ENCODE results near the gene MRPL20. TPM values are rescaled to one million over a fixed set of nuclear protein-coding genes. Genes with fewer than 3 reads are reported as not detected.
"Not testable (repeated sequence)": the region's sequence is repeated elsewhere in the genome, so short reads cannot be mapped to it uniquely, and the experiment has no call there.

Gene MRPL20
- total RNA-seq, 1 donor from 2014 or later: 75.6 TPM

DNA sequence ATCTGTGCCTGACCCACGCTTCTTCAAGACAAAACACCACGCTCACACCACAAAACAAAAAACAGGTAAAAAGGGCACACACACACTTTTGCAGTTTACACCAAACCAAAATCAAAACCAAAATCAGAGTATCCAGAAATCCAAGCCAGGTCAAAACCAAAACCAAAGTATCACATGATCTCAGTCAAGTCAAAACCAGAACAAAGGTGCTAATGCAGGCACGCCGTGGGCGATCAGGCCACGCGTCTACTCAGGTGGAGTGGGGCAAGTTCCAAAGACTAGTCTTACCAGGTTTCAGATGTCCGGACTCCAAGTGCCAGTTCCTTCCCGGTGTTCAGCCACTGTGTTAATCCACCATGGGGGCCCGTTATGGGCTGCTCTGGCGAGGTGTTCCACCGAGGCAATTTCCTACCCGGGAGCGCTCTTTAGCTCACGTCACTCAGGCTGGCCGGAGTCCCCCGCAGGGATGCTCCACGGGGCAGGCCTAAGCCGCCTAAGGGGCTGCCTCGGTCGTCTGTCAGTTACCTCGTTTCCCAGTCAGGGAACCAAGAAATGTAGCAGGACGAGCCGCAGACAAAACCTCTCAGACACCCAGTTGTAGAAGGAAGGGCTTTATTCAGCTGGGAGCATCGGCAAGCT, 10.9 kb upstream of the MRPL20 start:
- not testable (repeated sequence) for DNase-seq (ENCODE audit: low spot score); ATAC-seq

DNA sequence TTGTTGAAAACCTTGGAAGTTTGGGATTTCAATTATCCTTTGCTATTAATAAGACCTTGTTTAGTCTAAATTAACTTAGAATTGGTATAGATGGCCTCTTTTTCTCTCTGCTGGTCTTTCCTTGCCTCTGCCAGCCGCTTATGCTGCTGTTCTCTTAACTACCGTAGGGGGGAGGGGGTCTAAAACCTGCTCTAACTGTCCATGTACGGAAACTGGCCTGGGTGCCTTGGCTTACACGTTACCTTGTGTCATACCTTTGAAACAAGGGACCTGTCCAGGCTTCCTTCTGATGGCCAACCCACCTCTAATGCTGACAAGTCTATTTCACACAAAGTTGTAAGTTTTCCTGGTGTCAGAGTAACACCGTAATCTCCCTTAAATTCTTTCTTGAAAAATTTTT, 10.3 kb upstream of the MRPL20 start:
- ATAC-seq; intact Hi-C loops (cut with DNase I); DNase-seq (ENCODE audit: low spot score): not testable (repeated sequence)

More for the DNA sequence above, 10.9 kb upstream of the MRPL20 start:
- intact Hi-C loops (cut with DNase I): not testable (repeated sequence)

DNA sequence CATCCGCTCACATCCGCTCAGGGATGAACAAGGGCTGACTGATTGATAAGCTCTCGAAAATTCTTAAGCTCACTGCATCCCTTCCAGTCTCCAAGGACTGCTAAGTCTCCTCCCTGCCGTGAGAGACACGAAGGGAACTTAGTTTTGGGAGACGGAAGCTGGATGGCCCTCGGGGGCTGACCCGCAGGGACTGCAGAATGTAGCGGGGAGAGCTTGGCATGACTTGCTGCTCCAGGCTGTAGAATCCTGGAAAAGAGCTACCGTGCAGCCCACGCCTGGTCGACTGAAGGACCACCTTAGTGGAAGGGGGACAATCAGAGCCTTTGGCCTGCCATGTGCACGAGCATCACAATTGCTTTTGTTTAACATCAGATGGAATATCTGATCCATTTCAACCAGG, 8.7 kb upstream of the MRPL20 start:
- intact Hi-C loops (cut with DNase I): no loop called here

DNA sequence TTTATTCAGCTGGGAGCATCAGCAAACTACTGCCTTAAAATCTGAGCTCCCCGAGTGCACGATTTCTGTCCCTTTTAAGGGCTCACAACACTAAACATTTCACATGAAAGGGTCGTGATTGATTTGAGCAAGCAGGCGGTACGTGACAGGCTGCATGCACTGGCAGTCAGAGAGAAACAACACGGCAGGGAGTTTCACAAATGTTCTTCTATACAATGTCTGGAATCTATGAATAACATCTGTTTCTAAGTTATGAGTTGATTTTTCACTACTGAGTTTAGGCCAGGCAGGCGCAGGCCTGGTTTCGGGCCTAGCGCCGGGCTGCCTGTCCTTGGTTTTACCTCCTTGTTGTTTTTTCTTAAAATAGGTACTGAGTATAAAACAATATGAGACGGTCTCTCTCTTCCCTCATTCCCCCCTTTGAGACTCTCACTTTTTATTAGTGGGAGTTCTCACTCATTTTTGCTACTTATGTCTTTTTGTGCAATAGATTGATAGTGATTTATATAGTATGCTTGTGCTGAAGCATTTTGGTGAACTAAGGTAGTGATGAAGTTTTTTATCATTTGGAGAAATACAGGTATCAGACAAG, 5.3 kb upstream of the MRPL20 start:
- intact Hi-C loops (cut with DNase I); ATAC-seq; DNase-seq (ENCODE audit: low spot score): not testable (repeated sequence)

More for the DNA sequence above, 8.7 kb upstream of the MRPL20 start:
- no peak for ATAC-seq
- no peak for DNase-seq (ENCODE audit: low spot score)

DNA sequence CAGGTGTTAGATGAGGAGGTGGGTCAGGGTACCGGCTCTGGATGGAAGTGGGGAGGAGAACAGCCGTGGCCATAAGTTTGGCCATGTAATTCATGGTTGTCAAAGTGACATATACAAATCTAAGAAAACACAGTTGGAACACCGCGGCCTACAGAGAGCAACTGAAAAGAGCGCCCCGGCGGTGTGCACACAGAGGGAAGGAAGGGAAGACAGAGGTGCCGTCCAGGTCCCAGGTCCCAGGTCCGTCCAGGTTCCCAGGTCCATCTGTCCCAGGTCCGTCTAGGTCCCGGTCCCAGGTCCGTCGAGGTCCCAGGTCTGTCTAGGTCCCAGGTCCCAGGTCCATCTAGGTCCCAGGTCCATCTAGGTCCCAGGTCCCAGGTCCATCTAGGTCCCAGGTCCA, 4.5 kb upstream of the MRPL20 start:
- DNase-seq (ENCODE audit: low spot score): no peak
- no peak for ATAC-seq
- intact Hi-C loops (cut with DNase I): no loop called here

DNA sequence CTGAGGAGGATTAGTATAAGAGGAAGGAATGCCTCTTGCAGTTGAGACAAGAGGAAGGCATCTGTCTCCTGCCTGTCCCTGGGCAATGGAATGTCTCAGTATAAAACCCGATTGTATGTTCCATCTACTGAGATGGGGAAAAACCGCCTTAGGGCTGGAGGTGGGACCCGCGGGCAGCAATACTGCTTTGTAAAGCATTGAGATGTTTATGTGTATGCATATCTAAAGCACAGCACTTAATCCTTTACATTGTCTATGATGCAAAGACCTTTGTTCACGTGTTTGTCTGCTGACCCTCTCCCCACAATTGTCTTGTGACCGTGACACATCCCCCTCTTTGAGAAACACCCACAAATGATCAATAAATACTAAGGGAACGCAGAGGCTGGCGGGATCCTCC, 3.1 kb upstream of the MRPL20 start:
- DNase-seq (ENCODE audit: low spot score); ATAC-seq; intact Hi-C loops (cut with DNase I): not testable (repeated sequence)

DNA sequence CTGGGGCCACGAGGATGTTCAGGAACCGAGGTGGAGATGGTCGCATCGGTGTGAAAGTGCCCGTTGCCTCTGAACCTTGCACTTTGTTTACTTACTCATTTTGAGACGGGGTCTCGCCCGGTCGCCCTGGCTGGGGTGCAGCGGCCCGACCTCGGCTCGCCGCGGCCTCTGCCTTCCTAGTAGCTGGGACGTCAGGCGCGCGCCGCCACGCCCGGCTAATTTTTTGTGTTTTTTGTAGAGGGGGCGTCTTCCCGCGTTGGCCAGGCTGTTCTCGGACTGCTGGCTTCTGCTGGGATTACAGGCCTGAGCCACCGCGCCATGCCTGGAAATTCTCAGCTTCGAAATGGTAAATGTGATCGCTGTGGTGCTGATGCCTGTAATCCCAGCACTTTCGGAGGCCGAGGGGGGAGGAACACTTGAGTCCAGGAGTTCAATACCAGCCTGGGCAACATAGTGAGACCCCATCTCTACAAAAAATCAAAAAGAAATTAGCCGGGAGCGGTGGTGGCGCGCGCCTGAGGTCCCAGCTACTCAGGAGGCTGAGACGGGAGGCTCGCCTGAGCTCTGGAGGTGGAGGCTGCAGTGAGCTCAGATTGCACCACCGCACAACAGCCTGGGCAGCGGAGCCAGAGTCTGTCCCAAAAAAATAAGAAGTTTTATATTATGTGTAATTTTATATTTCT, 684 bp upstream of the MRPL20 start:
- no peak for ATAC-seq
- intact Hi-C loops (cut with DNase I): no loop called here

DNA sequence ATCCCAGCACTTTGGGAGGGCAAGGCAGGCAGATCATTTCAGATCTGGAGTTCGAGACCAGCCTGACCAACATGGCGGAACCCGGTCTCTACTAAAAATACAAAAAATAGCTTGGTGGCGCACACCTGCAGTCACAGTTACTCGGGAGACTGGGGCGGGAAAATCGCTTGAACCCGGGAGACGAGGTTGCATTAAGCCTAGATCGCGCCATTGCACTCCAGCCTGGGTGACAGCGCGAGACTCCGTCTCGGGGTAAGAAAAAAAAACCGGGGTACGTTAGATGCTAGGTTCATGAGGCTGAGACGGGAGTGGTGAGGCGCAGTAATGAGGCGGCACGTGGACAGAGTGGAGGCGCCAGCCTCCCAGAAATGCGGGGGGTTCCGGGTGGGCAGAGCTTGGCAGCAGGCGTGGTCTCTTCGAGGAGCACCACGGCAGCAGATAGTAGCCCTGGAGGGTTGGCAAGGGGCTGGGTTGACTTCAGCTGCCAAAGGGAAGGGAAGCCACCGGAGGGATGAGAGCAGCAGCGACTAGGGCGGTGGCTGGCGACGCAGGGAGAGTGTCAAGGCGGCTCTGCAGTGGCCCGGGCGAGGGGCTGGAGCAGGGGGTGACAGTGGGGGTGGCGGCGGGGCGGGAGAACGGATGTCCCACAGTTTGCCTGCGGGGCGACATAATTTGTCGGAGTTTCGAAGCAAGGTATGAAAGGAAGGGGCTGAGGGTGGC, 832 bp downstream of the MRPL20 start:
- intact Hi-C loops (cut with DNase I): no loop called here
- DNase-seq (ENCODE audit: low spot score): no peak
- no peak for ATAC-seq

More for the DNA sequence above, 684 bp upstream of the MRPL20 start:
- no peak for DNase-seq (ENCODE audit: low spot score)

DNA sequence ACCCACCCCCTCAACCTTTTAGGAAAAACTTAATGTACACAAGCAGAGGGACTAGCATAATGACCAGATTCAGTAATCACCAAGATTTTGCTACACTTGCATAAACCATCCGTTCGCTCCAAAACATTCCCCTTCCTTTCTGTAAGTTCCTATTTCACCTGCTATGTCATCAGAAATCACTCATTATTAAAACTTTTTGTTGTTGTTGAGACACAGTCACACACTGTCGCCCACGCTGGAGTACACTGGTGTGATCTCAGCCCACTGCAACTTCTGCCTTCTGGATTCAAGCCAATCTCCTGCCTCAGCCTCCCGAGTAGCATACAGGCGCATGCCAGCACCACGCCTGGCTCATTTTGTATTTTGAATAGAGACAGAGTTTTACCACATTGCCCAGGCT, 3.4 kb downstream of the MRPL20 start:
- intact Hi-C loops (cut with DNase I): no loop called here
- ATAC-seq (no peak), DNase-seq (ENCODE audit: low spot score) (no peak)

DNA sequence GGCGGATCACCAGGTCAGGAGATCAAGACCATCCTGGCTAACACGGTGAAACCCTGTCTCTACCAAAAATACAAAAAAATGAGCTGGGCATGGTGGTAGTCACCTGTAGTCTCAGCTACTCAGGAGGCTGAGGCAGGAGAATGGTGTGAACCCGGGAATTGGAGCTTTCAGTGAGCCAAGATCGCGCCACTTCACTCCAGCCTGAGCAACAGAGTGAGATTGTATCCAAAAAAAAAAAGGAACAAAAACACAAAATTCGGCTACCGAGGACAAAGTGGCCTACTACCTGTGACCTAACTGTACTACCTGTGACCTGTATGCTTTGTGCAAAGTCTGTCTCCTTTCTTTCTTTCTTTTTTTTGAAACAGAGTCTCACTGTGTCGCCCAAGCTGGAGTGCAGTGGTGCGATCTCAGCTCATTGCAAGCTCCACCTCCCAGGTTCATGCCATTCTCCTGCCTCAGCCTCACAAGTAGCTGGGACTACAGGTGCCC, 4.1 kb downstream of the MRPL20 start:
- ATAC-seq; intact Hi-C loops (cut with DNase I); DNase-seq (ENCODE audit: low spot score): not testable (repeated sequence)

DNA sequence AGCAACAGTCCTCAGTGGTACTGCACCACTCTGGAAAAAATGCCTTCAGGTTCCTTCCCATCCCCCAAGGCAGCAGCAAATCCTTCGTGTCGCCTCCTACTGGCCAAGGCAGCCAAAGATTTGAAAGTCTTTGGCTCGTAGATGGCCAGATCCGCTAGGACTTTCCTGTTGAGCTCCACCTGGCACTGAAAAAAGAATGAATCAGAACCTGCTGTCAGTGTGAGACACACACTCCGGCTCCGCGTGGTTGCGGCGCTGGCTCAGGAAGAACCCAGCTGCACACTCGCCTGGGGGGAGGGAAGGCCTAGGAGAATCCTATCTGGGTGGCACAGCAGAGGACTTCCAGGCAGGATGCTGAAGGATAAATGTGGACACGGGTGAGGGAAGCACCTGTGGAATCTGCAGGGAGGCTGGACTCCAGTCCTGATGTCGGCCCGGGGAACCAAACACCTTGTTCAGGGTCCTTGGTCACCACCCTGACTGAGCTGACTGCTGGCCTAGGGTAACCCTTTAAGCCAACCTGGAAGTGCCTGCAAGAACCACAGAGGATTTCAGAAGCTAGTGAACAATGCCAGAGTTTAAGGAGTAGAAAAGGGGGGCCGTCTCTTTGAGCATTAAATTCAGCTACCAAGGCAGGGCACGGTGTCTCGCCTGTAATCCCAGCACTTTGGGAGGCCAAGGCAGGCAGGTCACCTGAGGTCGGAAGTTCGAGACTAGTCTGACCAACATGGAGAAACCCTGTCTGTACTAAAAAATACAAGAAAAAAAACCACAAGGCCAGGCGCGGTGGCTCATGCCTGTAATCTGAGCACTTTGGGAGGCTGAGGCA, 4.8 kb downstream of the MRPL20 start:
- intact Hi-C loops (cut with DNase I): no loop called here
- ATAC-seq (no peak), DNase-seq (ENCODE audit: low spot score) (no peak)

DNA sequence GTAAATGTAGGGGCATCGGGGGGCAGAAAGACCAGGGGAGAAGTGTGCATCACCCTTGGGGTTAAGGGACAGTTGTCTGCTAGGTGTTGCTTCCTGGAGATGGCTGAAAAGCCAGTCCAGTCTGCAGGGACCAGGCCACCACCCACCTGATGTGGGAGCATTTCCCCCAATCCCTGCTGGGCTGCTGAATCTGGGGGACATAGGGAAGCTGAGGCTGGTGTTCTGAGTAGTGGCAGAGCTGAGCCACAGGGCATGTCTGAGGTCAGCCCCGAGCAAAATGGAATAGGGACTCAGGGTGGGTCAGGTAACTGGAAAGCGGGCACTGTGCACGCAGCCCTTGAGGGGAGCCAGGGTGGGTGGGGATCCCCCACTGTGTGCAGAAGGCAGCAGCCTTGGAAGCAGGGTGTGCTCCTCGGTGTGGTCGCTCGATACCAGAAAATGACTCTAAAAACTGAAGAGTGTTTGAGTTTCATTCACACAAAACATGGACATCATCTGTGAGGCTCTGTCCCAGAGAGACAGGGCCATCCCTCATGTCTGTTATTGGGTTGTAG, 5.6 kb downstream of the MRPL20 start:
- no peak for ATAC-seq
- intact Hi-C loops (cut with DNase I): no loop called here
- DNase-seq (ENCODE audit: low spot score): no peak

DNA sequence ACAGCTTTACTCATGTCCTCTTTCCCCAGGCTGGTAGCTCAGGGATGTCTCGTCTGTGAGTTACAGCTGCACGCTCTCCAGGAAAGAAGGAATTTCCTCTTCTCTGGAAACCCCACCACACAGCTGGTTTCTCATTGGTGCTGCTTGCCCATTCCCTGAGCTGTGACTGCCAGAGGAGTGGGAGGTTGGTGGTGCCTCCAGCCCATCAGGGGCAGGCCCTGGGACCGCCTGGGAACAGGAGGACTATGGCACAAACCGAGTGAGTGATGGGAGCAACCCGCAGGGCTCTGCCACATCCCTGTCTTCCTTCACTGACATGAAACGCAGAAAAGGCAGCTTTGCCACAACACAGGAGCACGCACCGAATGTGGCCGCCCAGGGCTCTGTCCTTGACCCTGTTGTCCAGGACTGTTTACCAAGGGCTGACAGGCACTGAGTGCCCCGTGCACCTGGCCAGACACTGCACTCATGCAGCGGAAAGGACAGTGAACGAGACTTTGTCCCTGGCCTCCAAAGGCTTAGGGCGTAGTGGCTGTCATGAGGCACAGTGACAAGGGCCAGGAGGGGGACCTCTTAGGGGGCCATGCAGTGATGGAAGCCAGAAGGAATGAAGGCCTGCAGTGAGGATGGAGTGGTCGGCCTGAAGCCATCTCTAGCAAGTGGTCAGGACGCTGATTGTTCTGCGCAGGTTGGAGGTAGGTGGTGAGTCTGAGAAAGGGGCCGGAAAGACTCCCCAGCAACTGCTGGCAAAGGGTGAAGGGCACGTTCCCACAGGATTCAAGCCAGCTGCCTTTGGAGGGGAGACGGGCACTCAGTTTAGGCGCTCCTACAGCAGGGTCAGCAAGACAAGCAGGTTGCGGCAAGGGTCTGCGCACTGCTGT, 6.3 kb downstream of the MRPL20 start:
- DNase-seq (ENCODE audit: low spot score) (no peak), ATAC-seq (no peak)
- intact Hi-C loops (cut with DNase I): no loop called here

DNA sequence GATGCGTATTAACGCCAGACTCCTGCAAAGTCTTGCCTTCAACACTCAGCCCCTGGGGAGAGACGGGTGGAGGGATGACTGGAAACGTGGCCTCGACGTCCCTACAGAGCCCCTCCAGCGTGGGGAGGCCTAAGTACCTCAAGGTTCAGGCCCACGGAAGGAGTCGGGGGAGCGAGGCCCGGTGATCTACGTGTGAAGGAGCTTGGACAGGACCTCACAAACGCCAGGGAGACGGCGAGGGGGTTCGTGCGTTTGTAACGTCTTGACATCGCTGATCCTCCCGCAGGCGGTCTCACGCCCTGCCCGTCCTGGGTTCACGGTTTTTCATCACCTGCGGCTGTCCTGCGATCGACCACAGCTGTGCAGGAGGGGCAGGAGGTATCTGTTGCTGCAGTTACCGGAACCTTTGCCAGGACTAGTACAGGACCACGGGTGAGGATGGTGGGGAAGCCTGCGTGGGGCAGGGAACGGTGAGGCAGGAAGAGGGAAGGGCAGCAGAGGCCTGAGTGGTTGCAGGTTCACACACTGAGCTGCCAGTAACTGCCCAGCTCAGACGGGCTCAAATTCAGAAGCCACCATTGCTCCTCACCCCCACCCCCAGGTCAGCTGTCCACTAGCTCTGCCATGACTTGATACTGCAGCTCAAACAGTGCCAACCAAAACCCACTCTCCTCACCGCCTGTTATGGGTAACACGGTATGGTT, 7.1 kb downstream of the MRPL20 start:
- peak; percentile 9 for ATAC-seq
- intact Hi-C loops (cut with DNase I): loop anchor here (10.0 kb wide), 1 partner anchor 95 kb away; no protein-coding TSS in a partner anchor
- DNase-seq (ENCODE audit: low spot score): no peak

DNA sequence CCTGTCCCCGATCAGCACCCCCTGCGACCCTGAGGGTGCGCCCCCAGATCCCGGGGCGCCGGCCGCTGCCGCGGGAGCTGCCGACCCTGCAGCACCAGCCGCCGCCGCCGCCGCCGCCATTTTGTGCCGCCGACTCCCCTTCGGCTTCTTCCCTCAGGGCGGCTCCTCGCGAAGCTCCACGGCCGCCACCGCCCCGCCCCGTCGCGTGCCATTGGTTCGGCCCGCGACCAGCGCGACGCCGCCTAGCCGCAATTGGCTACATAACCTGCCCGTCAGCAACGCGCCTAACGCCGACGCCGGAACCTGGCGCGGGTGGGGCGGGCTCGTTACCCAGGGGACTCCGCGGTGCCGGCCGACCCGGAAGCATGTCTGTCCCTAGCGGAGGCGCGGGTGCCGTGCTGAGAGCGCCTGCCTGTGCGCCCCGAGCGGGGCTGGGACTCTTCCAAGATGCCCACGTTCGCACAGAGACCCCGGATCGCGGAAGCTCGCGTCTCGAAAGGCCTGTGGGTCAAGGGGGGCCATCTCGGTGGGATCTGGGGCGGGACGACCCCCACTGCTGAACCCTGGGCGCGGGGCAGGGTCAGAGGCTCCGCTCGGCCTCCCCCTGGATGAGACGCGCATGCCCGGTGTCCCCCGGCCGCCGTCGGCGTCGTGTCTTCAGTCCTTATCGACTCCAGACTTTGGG, 7.8 kb downstream of the MRPL20 start, which contains the start of gene CCNL2:
TSS of gene CCNL2 (minus strand) at position 149 of the 685 bp plus-strand sequence. CDS start at position 120, 29 bp downstream.
- peak; percentile 100 for DNase-seq (ENCODE audit: low spot score)
- ATAC-seq: peak; percentile 99
- intact Hi-C loops (cut with DNase I): loop anchor here (10.0 kb wide), 1 partner anchor 95 kb away; no protein-coding TSS in a partner anchor

DNA sequence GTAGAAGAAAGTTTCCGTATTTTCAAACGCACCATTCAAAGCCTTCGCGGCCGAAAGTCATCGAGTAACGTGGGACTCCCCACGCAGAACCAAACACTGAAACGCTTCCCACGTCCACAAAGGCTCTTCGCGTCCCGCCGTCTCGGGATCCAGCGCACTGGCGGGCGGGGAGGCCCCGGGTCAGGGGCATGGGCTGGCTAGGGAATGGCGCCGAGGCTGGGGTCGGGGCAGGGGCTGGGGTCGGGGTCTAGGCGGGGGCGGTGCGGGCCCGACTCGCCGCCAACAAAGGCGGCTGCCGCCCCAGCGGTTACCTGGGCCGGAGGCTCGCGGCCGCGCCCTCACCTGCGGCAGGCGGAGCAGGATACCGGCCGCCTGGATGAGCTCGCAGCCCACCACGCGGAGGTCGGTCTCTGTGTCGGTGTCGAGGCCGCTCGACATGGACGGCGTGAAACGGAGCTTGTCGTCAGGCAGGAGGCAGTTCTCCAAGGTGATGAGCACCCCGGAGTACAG, 8.4 kb downstream of the MRPL20 start:
- ATAC-seq: no peak
- DNase-seq (ENCODE audit: low spot score): no peak
- intact Hi-C loops (cut with DNase I): loop anchor here (10.0 kb wide), 1 partner anchor 96 kb away; no protein-coding TSS in a partner anchor
